BLaER1 (cell line): Measurements from ENCODE around the gene CCBE1.
"Not testable (repeated sequence)": the region's sequence is repeated elsewhere in the genome, so short reads cannot be mapped to it uniquely, and the experiment has no call there.

Source experiments
- H3K27ac ChIP-seq: shearing (Covaris generic); formaldehyde crosslinking; 2 replicates; pipeline ENCODE4 v1.8.1; 2022
- H3K27me3 ChIP-seq: shearing (Covaris generic); formaldehyde crosslinking; 2 replicates; pipeline ENCODE4 v1.8.1; 2022
- H3K36me3 ChIP-seq: shearing (Covaris generic); formaldehyde crosslinking; 2 replicates; pipeline ENCODE4 v1.8.1; 2022
- H3K4me1 ChIP-seq: shearing (Covaris generic); formaldehyde crosslinking; 2 replicates; pipeline ENCODE4 v1.8.1; 2022
- H3K4me2 ChIP-seq: shearing (Covaris generic); formaldehyde crosslinking; 2 replicates; pipeline ENCODE4 v1.8.1; 2022
- H3K4me3 ChIP-seq: shearing (Covaris generic); formaldehyde crosslinking; 2 replicates; pipeline ENCODE4 v1.8.1; 2022
- H3K9ac ChIP-seq: shearing (Covaris generic); formaldehyde crosslinking; 2 replicates; pipeline ENCODE4 v1.8.1; 2022
- H3K9me3 ChIP-seq: shearing (Covaris generic); formaldehyde crosslinking; 2 replicates; pipeline ENCODE4 v1.8.1; 2022
- H4K20me1 ChIP-seq: shearing (Covaris generic); formaldehyde crosslinking; 2 replicates; pipeline ENCODE4 v1.8.1; 2022
- Cebpa-rat ChIP-seq: shearing (Covaris generic); IDR thresholded peaks from 2 replicates; pipeline ENCODE4 v1.8.1; 2022

Gene CCBE1

GRCh38 chr18:59669872-59670657, 27.2 kb downstream of the CCBE1 start:
- Histone ChIP-seq H3K27me3 (no peaks in the 10 kb centered on the region), H3K9me3 (no peaks in the 10 kb centered on the region), H3K4me1 (no peaks in the 10 kb centered on the region), H4K20me1 (no peaks in the 10 kb centered on the region), H3K9ac (no peak overlapping the region), H3K4me2 (no peak overlapping the region), H3K4me3 (no peak overlapping the region), H3K36me3 (no peaks in the 10 kb centered on the region), H3K27ac (no peak overlapping the region)
- no peak for TF ChIP-seq Cebpa-rat

- no peak overlapping the region for H3K4me3 ChIP-seq
- H4K20me1 ChIP-seq: no peaks in the 10 kb centered on the region
- no peak overlapping the region for H3K9ac ChIP-seq
- H3K4me2 ChIP-seq: no peak overlapping the region
- H3K9me3 ChIP-seq: no peaks in the 10 kb centered on the region
- TF ChIP-seq Cebpa-rat: no peak
- no peak overlapping the region for H3K27ac ChIP-seq
- H3K27me3 ChIP-seq: no peaks in the 10 kb centered on the region
- H3K4me1 ChIP-seq: no peaks in the 10 kb centered on the region
- no peaks in the 10 kb centered on the region for H3K36me3 ChIP-seq
Observed at GRCh38 chr18:59667488-59667887, 29.7 kb downstream of the CCBE1 start.

GRCh38 chr18:59666007-59666402, 31.2 kb downstream of the CCBE1 start:
- not testable (repeated sequence) for H4K20me1 ChIP-seq, H3K27me3 ChIP-seq, H3K4me2 ChIP-seq, H3K9ac ChIP-seq, H3K36me3 ChIP-seq, H3K9me3 ChIP-seq, H3K27ac ChIP-seq, H3K4me1 ChIP-seq, H3K4me3 ChIP-seq

- no peaks in the 10 kb centered on the region for H4K20me1 ChIP-seq
- no peak overlapping the region for H3K27ac ChIP-seq
- H3K9me3 ChIP-seq: no peaks in the 10 kb centered on the region
- no peaks in the 10 kb centered on the region for H3K27me3 ChIP-seq
- H3K4me1 ChIP-seq: no peaks in the 10 kb centered on the region
- no peak for TF ChIP-seq Cebpa-rat
- H3K4me3 ChIP-seq: no peak overlapping the region
- no peak overlapping the region for H3K9ac ChIP-seq
- no peaks in the 10 kb centered on the region for H3K36me3 ChIP-seq
- no peak overlapping the region for H3K4me2 ChIP-seq
Observed at GRCh38 chr18:59665057-59666006, 31.9 kb downstream of the CCBE1 start.

- no peak for TF ChIP-seq Cebpa-rat
- no peak overlapping the region for H3K4me2 ChIP-seq
- no peaks in the 10 kb centered on the region for H4K20me1 ChIP-seq
- no peaks in the 10 kb centered on the region for H3K27me3 ChIP-seq
- H3K36me3 ChIP-seq: no peaks in the 10 kb centered on the region
- H3K9me3 ChIP-seq: no peaks in the 10 kb centered on the region
- no peak overlapping the region for H3K9ac ChIP-seq
- no peak overlapping the region for H3K27ac ChIP-seq
- H3K4me3 ChIP-seq: no peak overlapping the region
- H3K4me1 ChIP-seq: no peaks in the 10 kb centered on the region
Observed at GRCh38 chr18:59664329-59664728, 32.9 kb downstream of the CCBE1 start.

- H3K27me3 ChIP-seq: no peaks in the 10 kb centered on the region
- TF ChIP-seq Cebpa-rat: no peak
- no peaks in the 10 kb centered on the region for H3K9me3 ChIP-seq
- no peaks in the 10 kb centered on the region for H3K4me1 ChIP-seq
- no peak overlapping the region for H3K27ac ChIP-seq
- no peak overlapping the region for H3K4me3 ChIP-seq
- no peak overlapping the region for H3K9ac ChIP-seq
- H3K36me3 ChIP-seq: no peaks in the 10 kb centered on the region
- H4K20me1 ChIP-seq: no peaks in the 10 kb centered on the region
- H3K4me2 ChIP-seq: no peak overlapping the region
Observed at GRCh38 chr18:59663096-59663495, 34.1 kb downstream of the CCBE1 start.

- Histone ChIP-seq H3K9ac (no peak overlapping the region), H4K20me1 (no peaks in the 10 kb centered on the region), H3K27ac (no peak overlapping the region), H3K27me3 (no peaks in the 10 kb centered on the region), H3K4me2 (no peak overlapping the region), H3K4me1 (no peaks in the 10 kb centered on the region), H3K36me3 (no peaks in the 10 kb centered on the region), H3K9me3 (no peaks in the 10 kb centered on the region), H3K4me3 (no peak overlapping the region)
- no peak for TF ChIP-seq Cebpa-rat
Observed at GRCh38 chr18:59661891-59662701, 35.1 kb downstream of the CCBE1 start.

- Histone ChIP-seq H4K20me1 (no peaks in the 10 kb centered on the region), H3K27ac (no peak overlapping the region), H3K27me3 (no peaks in the 10 kb centered on the region), H3K36me3 (no peaks in the 10 kb centered on the region), H3K9ac (no peak overlapping the region), H3K4me3 (no peak overlapping the region), H3K4me1 (no peaks in the 10 kb centered on the region), H3K9me3 (no peaks in the 10 kb centered on the region), H3K4me2 (no peak overlapping the region)
- no peak for TF ChIP-seq Cebpa-rat
Observed at GRCh38 chr18:59660786-59661743, 36.2 kb downstream of the CCBE1 start.

- Histone ChIP-seq H3K9ac (no peak overlapping the region), H3K36me3 (no peaks in the 10 kb centered on the region), H4K20me1 (no peaks in the 10 kb centered on the region), H3K27ac (no peak overlapping the region), H3K27me3 (no peaks in the 10 kb centered on the region), H3K9me3 (no peaks in the 10 kb centered on the region), H3K4me2 (no peak overlapping the region), H3K4me1 (no peaks in the 10 kb centered on the region), H3K4me3 (no peak overlapping the region)
- no peak for TF ChIP-seq Cebpa-rat
Observed at GRCh38 chr18:59660366-59660765, 36.9 kb downstream of the CCBE1 start.
